ENCODE results near the gene LYST.

LYST gene

GRCh38 chr1:235888119-235888643 lies 21.5 kb upstream of the LYST start:
- DNase-seq (ENCODE audit: low read depth): no peak

GRCh38 chr1:235887676-235888075 lies 21.0 kb upstream of the LYST start:
- DNase-seq (ENCODE audit: low read depth): no peak

- DNase-seq (ENCODE audit: low read depth): no peak
Observed at GRCh38 chr1:235885655-235886262, 19.1 kb upstream of the LYST start.

- DNase-seq (ENCODE audit: low read depth): peak; percentile 99
Observed at GRCh38 chr1:235883261-235883927, 16.7 kb upstream of the LYST start.

GRCh38 chr1:235882816-235883215 lies 16.1 kb upstream of the LYST start:
- DNase-seq (ENCODE audit: low read depth): no peak

- DNase-seq (ENCODE audit: low read depth): no peak
Observed at GRCh38 chr1:235881930-235882700, 15.4 kb upstream of the LYST start.

- DNase-seq (ENCODE audit: low read depth): no peak
Observed at GRCh38 chr1:235878082-235878811, 11.5 kb upstream of the LYST start.

- DNase-seq (ENCODE audit: low read depth): no peak
Observed at GRCh38 chr1:235876402-235876841, 9.7 kb upstream of the LYST start.

- no peak for DNase-seq (ENCODE audit: low read depth)
Observed at GRCh38 chr1:235875036-235875597, 8.4 kb upstream of the LYST start.

- DNase-seq (ENCODE audit: low read depth): no peak
Observed at GRCh38 chr1:235874261-235874660, 7.6 kb upstream of the LYST start.

- no peak for DNase-seq (ENCODE audit: low read depth)
Observed at GRCh38 chr1:235873571-235873970, 6.9 kb upstream of the LYST start.

- DNase-seq (ENCODE audit: low read depth): no peak
Observed at GRCh38 chr1:235873045-235873444, 6.3 kb upstream of the LYST start.

- DNase-seq (ENCODE audit: low read depth): no peak
Observed at GRCh38 chr1:235872270-235872669, 5.6 kb upstream of the LYST start.

GRCh38 chr1:235867903-235868469 lies 1.3 kb upstream of the LYST start:
- DNase-seq (ENCODE audit: low read depth): no peak

- DNase-seq (ENCODE audit: low read depth): peak; percentile 88
Observed at GRCh38 chr1:235866913-235867845, 473 bp upstream of the LYST start.

- DNase-seq (ENCODE audit: low read depth): no peak
Observed at GRCh38 chr1:235865565-235866204, 1.0 kb downstream of the LYST start.

GRCh38 chr1:235864931-235865525 lies 1.7 kb downstream of the LYST start:
- no peak for DNase-seq (ENCODE audit: low read depth)

- no peak for DNase-seq (ENCODE audit: low read depth)
Observed at GRCh38 chr1:235864469-235864868, 2.2 kb downstream of the LYST start.

GRCh38 chr1:235863699-235864093 lies 3.0 kb downstream of the LYST start:
- no peak for DNase-seq (ENCODE audit: low read depth)

GRCh38 chr1:235861857-235862256 lies 4.8 kb downstream of the LYST start:
- DNase-seq (ENCODE audit: low read depth): no peak

Measured in stromal cell of bone marrow (primary cell).